ENCODE data around the gene TAF6. TPM values are rescaled to one million over a fixed set of nuclear protein-coding genes. Genes with fewer than 3 reads are reported as not detected.

The TAF6 gene
- total and polyA plus RNA-seq, 9 of the 15 experiments (the other 6 are each of a cell fraction or from before 2014, with no cell fraction given), result 0.78 to 78.7 (median 21.3) TPM

- TF ChIP-seq PRDM10 (IDR thresholded peaks at IDR 0.05; ENCODE audit: partially characterized antibody) (peak; percentile 23), RBBP5 (IDR thresholded peaks at IDR 0.05; ENCODE audit: borderline replicate concordance, insufficient read depth, low read length, poor library complexity, severe bottlenecking) (peak; percentile 52), SLC30A9 (CRISPR knock-in tag; IDR thresholded peaks at IDR 0.05) (no peak)
These were observed 48.1 kb upstream of the TAF6 start (continued) for GRCh38 chr7:100166970-100167911.

All from K562 (cell line).